Glutamatergic neuron (in vitro differentiated cells): ENCODE data around the gene BTBD2. TPM values are rescaled to one million over a fixed set of nuclear protein-coding genes. Genes with fewer than 3 reads are reported as not detected.

Experiments
- DNase-seq: peaks from one replicate; pipeline ENCODE4 v3.0.0; 2022
- H3K27ac Mint-ChIP-seq: one replicate; pipeline ENCODE4 v1.8.0; 2020; ENCODE audit warnings: mild to moderate bottlenecking, mixed read lengths, inconsistent platforms; ENCODE audit not compliant: unreplicated experiment
- H3K27me3 Mint-ChIP-seq: one replicate; pipeline ENCODE4 v1.8.0; 2020; ENCODE audit warnings: mild to moderate bottlenecking, moderate library complexity, mixed read lengths, inconsistent platforms; ENCODE audit not compliant: unreplicated experiment
- H3K36me3 Mint-ChIP-seq: one replicate; pipeline ENCODE4 v1.8.0; 2020; ENCODE audit warnings: mild to moderate bottlenecking, mixed read lengths, inconsistent platforms; ENCODE audit not compliant: unreplicated experiment
- H3K4me1 Mint-ChIP-seq: one replicate; pipeline ENCODE4 v1.8.0; 2020; ENCODE audit warnings: mild to moderate bottlenecking, low read depth, mixed read lengths, inconsistent platforms; ENCODE audit not compliant: unreplicated experiment
- H3K4me3 Mint-ChIP-seq: one replicate; pipeline ENCODE4 v1.8.0; 2020; ENCODE audit warnings: mild to moderate bottlenecking, mixed read lengths, inconsistent platforms; ENCODE audit not compliant: unreplicated experiment
- H3K9me3 Mint-ChIP-seq: one replicate; pipeline ENCODE4 v1.8.0; 2020; ENCODE audit warnings: mild to moderate bottlenecking, moderate library complexity, mixed read lengths, inconsistent platforms; ENCODE audit not compliant: unreplicated experiment
- CTCF ChIP-seq: fragments of 200-600 bp; sonication (generic); IDR thresholded peaks from one replicate; pipeline ENCODE4 v1.5.0; 2021; ENCODE audit not compliant: partially characterized antibody, unreplicated experiment
- total RNA-seq: library from RNA; stranded (reverse); fragmentation: NEBNext Ultra II Directional; extraction: Animal tissue kit (Norgen Biotek cat#: 25700); gene quantifications from one replicate; pipeline ENCODE4 v1.2.1, GENCODE V29; 2021; ENCODE audit not compliant: unreplicated experiment

The BTBD2 gene
- total RNA-seq, 1 donor from 2014 or later: 70.4 TPM

GRCh38 chr19:2050349-2050990 is 35.0 kb upstream of the BTBD2 start:
- Mint-ChIP-seq H3K36me3 (no peaks in the 10 kb centered on the region), H3K27ac (no peak overlapping the region), H3K9me3 (peaks cover 2% of the 10 kb centered on the region), H3K27me3 (no peaks in the 10 kb centered on the region), H3K4me1 (peaks cover 3% of the 10 kb centered on the region), H3K4me3 (peak overlapping the region; percentile 69)
- no peak for DNase-seq
- TF ChIP-seq CTCF: no peak

- no peak overlapping the region for H3K27ac Mint-ChIP-seq
- H3K9me3 Mint-ChIP-seq: peaks cover 2% of the 10 kb centered on the region
- H3K4me3 Mint-ChIP-seq: peak overlapping the region; percentile 93
- no peaks in the 10 kb centered on the region for H3K27me3 Mint-ChIP-seq
- H3K36me3 Mint-ChIP-seq: no peaks in the 10 kb centered on the region
- H3K4me1 Mint-ChIP-seq: peaks cover 2% of the 10 kb centered on the region
- no peak for TF ChIP-seq CTCF
- peak; percentile 68 for DNase-seq
Measured at GRCh38 chr19:2049741-2050348, 34.3 kb upstream of the BTBD2 start.

- Mint-ChIP-seq H3K27ac (no peak overlapping the region), H3K4me1 (peaks cover 2% of the 10 kb centered on the region)
- no peak for TF ChIP-seq CTCF
Measured at GRCh38 chr19:2048959-2049740, 33.6 kb upstream of the BTBD2 start.

GRCh38 chr19:2048104-2048958 is 32.8 kb upstream of the BTBD2 start:
- peaks cover 2% of the 10 kb centered on the region for H3K9me3 Mint-ChIP-seq
- H3K27ac Mint-ChIP-seq: no peak overlapping the region
- TF ChIP-seq CTCF: no peak
- no peak overlapping the region for H3K4me3 Mint-ChIP-seq
- no peaks in the 10 kb centered on the region for H3K36me3 Mint-ChIP-seq
- no peak for DNase-seq
- peaks cover 3% of the 10 kb centered on the region for H3K27me3 Mint-ChIP-seq
- peaks cover 3% of the 10 kb centered on the region for H3K4me1 Mint-ChIP-seq

More at GRCh38 chr19:2048959-2049740, 33.6 kb upstream of the BTBD2 start:
- Mint-ChIP-seq H3K9me3 (peaks cover 2% of the 10 kb centered on the region), H3K4me3 (peak overlapping the region; percentile 93), H3K36me3 (no peaks in the 10 kb centered on the region), H3K27me3 (no peaks in the 10 kb centered on the region)
- DNase-seq: no peak
